ENCODE results near the gene CCL26. TPM values are rescaled to one million over a fixed set of nuclear protein-coding genes. Genes with fewer than 3 reads are reported as not detected.

The CCL26 gene
- total and polyA plus RNA-seq, 2 donors (not counting 3 experiments of a cell fraction or from before 2014, with no cell fraction given), result not detected

DNA sequence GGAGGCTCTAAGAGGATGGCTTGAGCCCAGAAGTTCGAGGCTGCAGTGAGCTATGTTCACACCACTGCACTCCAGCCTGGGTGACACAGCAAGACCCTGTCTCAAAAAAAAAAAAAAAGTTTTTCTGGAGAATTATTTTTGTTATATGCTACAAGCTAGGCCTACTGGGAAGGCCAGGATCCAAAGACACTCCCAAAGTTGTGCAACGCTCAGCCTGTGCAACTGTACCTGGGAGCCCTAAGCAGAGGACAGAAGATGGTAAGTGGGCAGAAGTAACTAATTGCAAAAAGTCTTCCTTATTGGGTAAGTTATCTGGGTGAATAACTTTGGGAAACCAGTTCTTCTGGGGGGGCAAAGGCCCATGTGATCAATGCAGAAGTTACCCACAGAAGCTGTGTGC is 50.6 kb downstream of the CCL26 start:
- Histone ChIP-seq H2AFZ (ENCODE audit: low read depth, low read length) (no peak overlapping the region), H3K27me3 (ENCODE audit: control insufficient read depth in 2 of 2, insufficient read depth in 2 of 2, low read length in 2 of 2) (no peaks in the 10 kb centered on the region), H3K9me3 (replicated peaks; ENCODE audit: control insufficient read depth, insufficient read depth, low read length) (no peaks in the 10 kb centered on the region), H3K36me3 (ENCODE audit: control insufficient read depth in 2 of 2, extremely low read depth in 1 of 2, insufficient read depth in 2 of 2, low read length in 2 of 2) (no peaks in the 10 kb centered on the region), H3K9ac (replicated peaks; ENCODE audit: extremely low read depth, insufficient read depth, low read length) (no peak overlapping the region), H4K20me1 (replicated peaks; ENCODE audit: control insufficient read depth, extremely low read depth, insufficient read depth, low read length) (no peaks in the 10 kb centered on the region), H3K4me1 (ENCODE audit: control insufficient read depth, extremely low read depth, insufficient read depth, low read length) (no peaks in the 10 kb centered on the region), H3K4me2 (ENCODE audit: insufficient read depth, low read length) (no peak overlapping the region), H3K79me2 (ENCODE audit: control insufficient read depth, insufficient read depth, low read length) (no peaks in the 10 kb centered on the region), H3K27ac (ENCODE audit: insufficient read depth, low read depth, low read length) (no peak overlapping the region), H3K9me1 (replicated peaks; ENCODE audit: control insufficient read depth, extremely low read depth, insufficient read depth, low read length) (no peaks in the 10 kb centered on the region), H3K4me3 (replicated peaks in 1 of 3; ENCODE audit: insufficient read depth in 1 of 3, low read depth in 1 of 3, low read length in 3 of 3) (no peak overlapping the region)
- ChIA-PET POLR2A (no interaction called here), CTCF (no interaction called here)
- no peak for FAIRE-seq
- dilution Hi-C loops (cut with MboI; ENCODE audit: extremely low pct_ligation_motif_present, low sequenced_read_pairs) (no loop called here), intact Hi-C loops (cut with micrococcal nuclease) (no loop called here)
- BruUV-seq (replicated peaks), result no TSS peak
- no peak for DNase-seq (ENCODE audit: low read depth, low spot score)
- TF ChIP-seq MYC (IDR thresholded peaks at IDR 0.05; ENCODE audit: low read depth, low read length) (no peak), POLR2A (IDR thresholded peaks at IDR 0.05; ENCODE audit: low read depth, low read length) (no peak), JUN (IDR thresholded peaks at IDR 0.05; ENCODE audit: borderline replicate concordance, insufficient read depth, insufficient read length, low read depth) (no peak)
- TF ChIP-seq, protein P1, sequence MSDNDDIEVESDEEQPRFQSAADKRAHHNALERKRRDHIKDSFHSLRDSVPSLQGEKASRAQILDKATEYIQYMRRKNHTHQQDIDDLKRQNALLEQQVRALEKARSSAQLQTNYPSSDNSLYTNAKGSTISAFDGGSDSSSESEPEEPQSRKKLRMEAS (IDR thresholded peaks at IDR 0.05; ENCODE audit: insufficient read depth, insufficient read length), result no peak

DNA sequence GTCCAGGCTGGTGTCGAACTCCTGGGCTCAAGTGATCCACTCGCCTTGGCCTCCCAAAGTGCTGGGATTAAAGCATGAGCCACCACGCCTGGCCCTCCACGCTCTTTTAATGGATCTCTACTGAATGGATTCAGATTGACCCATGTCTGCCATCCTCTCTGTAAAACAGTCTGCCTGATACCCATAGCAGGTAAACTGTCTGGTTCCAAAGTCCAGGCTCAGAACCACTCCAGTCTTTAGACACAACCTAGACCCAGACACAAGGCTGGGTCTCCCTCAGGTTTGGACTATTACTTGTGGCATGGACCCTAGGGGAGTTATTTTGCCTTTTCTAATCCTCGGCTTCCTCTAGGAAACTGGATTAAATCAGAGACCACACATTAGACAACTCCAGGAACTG is 52.4 kb downstream of the CCL26 start:
- Histone ChIP-seq H3K27ac (ENCODE audit: insufficient read depth, low read depth, low read length) (no peak overlapping the region), H3K4me2 (ENCODE audit: insufficient read depth, low read length) (no peak overlapping the region), H3K79me2 (ENCODE audit: control insufficient read depth, insufficient read depth, low read length) (no peaks in the 10 kb centered on the region), H3K36me3 (ENCODE audit: control insufficient read depth in 2 of 2, extremely low read depth in 1 of 2, insufficient read depth in 2 of 2, low read length in 2 of 2) (no peaks in the 10 kb centered on the region), H3K4me3 (replicated peaks in 1 of 3; ENCODE audit: insufficient read depth in 1 of 3, low read depth in 1 of 3, low read length in 3 of 3) (no peak overlapping the region), H3K4me1 (ENCODE audit: control insufficient read depth, extremely low read depth, insufficient read depth, low read length) (no peaks in the 10 kb centered on the region), H3K9ac (replicated peaks; ENCODE audit: extremely low read depth, insufficient read depth, low read length) (no peak overlapping the region), H3K27me3 (ENCODE audit: control insufficient read depth in 2 of 2, insufficient read depth in 2 of 2, low read length in 2 of 2) (no peaks in the 10 kb centered on the region), H2AFZ (ENCODE audit: low read depth, low read length) (no peak overlapping the region), H3K9me1 (replicated peaks; ENCODE audit: control insufficient read depth, extremely low read depth, insufficient read depth, low read length) (no peaks in the 10 kb centered on the region), H4K20me1 (replicated peaks; ENCODE audit: control insufficient read depth, extremely low read depth, insufficient read depth, low read length) (no peaks in the 10 kb centered on the region), H3K9me3 (replicated peaks; ENCODE audit: control insufficient read depth, insufficient read depth, low read length) (no peaks in the 10 kb centered on the region)
- CTCF ChIA-PET, result no interaction called here
- dilution Hi-C loops (cut with MboI; ENCODE audit: extremely low pct_ligation_motif_present, low sequenced_read_pairs), result no loop called here
- POLR2A ChIA-PET, result no interaction called here
- DNase-seq (ENCODE audit: low read depth, low spot score) (no peak), FAIRE-seq (no peak)
- TF ChIP-seq MYC (IDR thresholded peaks at IDR 0.05; ENCODE audit: low read depth, low read length), result no peak
- no peak for TF ChIP-seq POLR2A (IDR thresholded peaks at IDR 0.05; ENCODE audit: low read depth, low read length)
- no peak for TF ChIP-seq GATA2 (IDR thresholded peaks at IDR 0.05; ENCODE audit: insufficient read depth, insufficient read length, low read depth, low read length)
- TF ChIP-seq POLR2AphosphoS5 (IDR thresholded peaks at IDR 0.05; ENCODE audit: insufficient read depth, low read depth, low read length), result no peak
- TF ChIP-seq, protein P2, sequence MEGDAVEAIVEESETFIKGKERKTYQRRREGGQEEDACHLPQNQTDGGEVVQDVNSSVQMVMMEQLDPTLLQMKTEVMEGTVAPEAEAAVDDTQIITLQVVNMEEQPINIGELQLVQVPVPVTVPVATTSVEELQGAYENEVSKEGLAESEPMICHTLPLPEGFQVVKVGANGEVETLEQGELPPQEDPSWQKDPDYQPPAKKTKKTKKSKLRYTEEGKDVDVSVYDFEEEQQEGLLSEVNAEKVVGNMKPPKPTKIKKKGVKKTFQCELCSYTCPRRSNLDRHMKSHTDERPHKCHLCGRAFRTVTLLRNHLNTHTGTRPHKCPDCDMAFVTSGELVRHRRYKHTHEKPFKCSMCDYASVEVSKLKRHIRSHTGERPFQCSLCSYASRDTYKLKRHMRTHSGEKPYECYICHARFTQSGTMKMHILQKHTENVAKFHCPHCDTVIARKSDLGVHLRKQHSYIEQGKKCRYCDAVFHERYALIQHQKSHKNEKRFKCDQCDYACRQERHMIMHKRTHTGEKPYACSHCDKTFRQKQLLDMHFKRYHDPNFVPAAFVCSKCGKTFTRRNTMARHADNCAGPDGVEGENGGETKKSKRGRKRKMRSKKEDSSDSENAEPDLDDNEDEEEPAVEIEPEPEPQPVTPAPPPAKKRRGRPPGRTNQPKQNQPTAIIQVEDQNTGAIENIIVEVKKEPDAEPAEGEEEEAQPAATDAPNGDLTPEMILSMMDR (IDR thresholded peaks at IDR 0.05; ENCODE audit: extremely low read depth in 1 of 2, insufficient read depth in 1 of 2, low read depth in 1 of 2, low read length in 2 of 2), result no peak
- TF ChIP-seq JUN (IDR thresholded peaks at IDR 0.05; ENCODE audit: borderline replicate concordance, insufficient read depth, insufficient read length, low read depth), result no peak
- TF ChIP-seq, protein P1 (IDR thresholded peaks at IDR 0.05; ENCODE audit: insufficient read depth, insufficient read length), result no peak
- TF ChIP-seq EZH2 (IDR thresholded peaks at IDR 0.05; ENCODE audit: borderline replicate concordance, low read depth, low read length, severe bottlenecking), result no peak
- TF ChIP-seq FOS (IDR thresholded peaks at IDR 0.05; ENCODE audit: borderline replicate concordance, insufficient read depth, low read length), result no peak
- no TSS peak for BruUV-seq (replicated peaks)
- intact Hi-C loops (cut with micrococcal nuclease), result no loop called here

All from endothelial cell of umbilical vein (primary cell).